ENCODE measurements around the gene SNUPN. TPM values are rescaled to one million over a fixed set of nuclear protein-coding genes. Genes with fewer than 3 reads are reported as not detected.
"Not testable (repeated sequence)": the region's sequence is repeated elsewhere in the genome, so short reads cannot be mapped to it uniquely, and the experiment has no call there.

Gene SNUPN
- total RNA-seq, 1 donor from 2014 or later = 16.1 TPM

DNA sequence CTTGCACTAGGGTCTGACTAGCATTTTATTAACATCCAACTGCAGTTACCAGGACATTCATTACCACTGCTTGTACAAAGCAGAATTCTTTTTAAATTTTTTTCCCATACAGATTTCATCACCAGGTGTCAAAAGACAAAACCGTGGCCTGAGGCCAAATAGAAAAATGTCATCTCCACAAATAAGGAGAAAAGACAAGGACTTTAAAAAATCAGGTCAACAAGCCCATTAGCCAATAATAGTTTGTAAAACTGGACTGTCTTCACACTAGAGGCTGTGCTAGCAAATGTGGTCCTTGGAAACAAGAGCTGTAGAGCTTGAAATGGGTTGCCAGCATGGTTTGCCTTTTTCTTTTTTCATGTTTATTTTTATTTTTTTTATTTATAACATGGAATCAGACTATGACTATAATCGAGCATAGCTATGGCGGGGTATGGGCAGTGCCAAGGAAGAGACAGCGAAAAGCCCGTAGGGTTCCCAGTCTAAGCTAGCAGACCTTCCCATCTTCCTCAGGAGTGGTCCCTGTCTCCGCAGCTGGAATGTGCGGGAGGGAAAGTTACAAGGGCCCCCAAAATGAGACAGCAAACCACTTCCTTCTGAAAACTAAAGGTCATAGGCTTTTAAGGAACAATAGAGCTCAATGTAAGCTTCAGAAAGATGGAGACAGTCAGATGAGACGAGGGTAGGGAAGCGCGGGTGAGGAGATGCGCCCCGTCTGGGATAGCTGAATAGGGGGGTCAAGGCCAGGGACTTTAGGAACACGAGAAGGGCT, 47.9 kb downstream of the SNUPN start:
- H3K27me3 ChIP-seq (ENCODE audit: control insufficient read depth, insufficient read depth, low read length) = no peaks in the 10 kb centered on the region
- H3K4me3 ChIP-seq (ENCODE audit: low read depth, low read length) = peak overlapping the region; percentile 61
- no peaks in the 10 kb centered on the region for H3K36me3 ChIP-seq (ENCODE audit: control insufficient read depth, insufficient read depth, low read length)
- TF ChIP-seq CTCF (IDR thresholded peaks at IDR 0.05; ENCODE audit: insufficient read depth, low read length, severe bottlenecking) = no peak
- DNase-seq (ENCODE audit: low read depth) (no peak), FAIRE-seq (no peak)

- no peak for FAIRE-seq
- Histone ChIP-seq H3K27me3 (ENCODE audit: control insufficient read depth, insufficient read depth, low read length) (no peaks in the 10 kb centered on the region), H3K36me3 (ENCODE audit: control insufficient read depth, insufficient read depth, low read length) (no peaks in the 10 kb centered on the region), H3K4me3 (ENCODE audit: low read depth, low read length) (no peak overlapping the region)
- no peak for TF ChIP-seq CTCF (IDR thresholded peaks at IDR 0.05; ENCODE audit: insufficient read depth, low read length, severe bottlenecking)
- no peak for DNase-seq (ENCODE audit: low read depth)
These were observed 51.7 kb downstream of the SNUPN start for GRCh38 chr15:75573648-75574384.

DNA sequence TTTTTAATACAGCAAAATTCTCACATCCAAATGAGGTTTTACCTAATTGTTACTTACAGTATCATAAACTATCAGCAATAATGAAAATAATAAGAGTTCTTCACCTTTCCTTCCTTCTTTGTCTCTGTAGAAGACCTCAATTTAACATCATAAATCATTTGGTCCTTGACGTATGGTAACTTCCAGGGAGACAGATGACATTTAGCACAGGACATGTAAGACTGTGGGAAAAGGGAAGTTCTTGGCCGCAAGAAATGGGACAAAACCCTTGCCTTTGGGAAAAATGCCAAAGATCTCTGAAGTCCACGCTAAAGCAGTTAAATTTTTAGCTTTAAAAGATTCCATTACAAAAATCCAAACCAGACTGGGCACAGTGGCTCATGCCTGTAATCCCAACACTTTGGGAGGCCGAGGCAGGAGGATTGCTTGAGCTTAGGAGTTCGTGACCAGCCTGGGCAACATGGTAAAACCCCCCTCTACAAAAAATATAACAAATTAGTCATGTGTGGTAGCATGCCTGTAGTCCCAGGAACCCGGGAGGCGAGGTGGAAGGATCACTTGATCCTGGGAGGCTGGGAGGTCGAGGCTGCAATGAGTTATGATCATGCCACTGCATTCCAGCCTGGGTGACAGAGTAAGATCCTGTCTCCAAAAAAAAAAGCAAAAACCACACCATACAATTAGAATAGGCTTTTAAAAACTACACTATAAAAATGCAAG, 55.2 kb downstream of the SNUPN start:
- H3K4me3 ChIP-seq (ENCODE audit: low read depth, low read length) = no peak overlapping the region
- FAIRE-seq (no peak), DNase-seq (ENCODE audit: low read depth) (no peak)
- H3K27me3 ChIP-seq (ENCODE audit: control insufficient read depth, insufficient read depth, low read length) = no peaks in the 10 kb centered on the region
- H3K36me3 ChIP-seq (ENCODE audit: control insufficient read depth, insufficient read depth, low read length) = no peaks in the 10 kb centered on the region
- TF ChIP-seq CTCF (IDR thresholded peaks at IDR 0.05; ENCODE audit: insufficient read depth, low read length, severe bottlenecking) = no peak

- H3K36me3 ChIP-seq (ENCODE audit: control insufficient read depth, insufficient read depth, low read length) = no peaks in the 10 kb centered on the region
- DNase-seq (ENCODE audit: low read depth) = no peak
- no peaks in the 10 kb centered on the region for H3K27me3 ChIP-seq (ENCODE audit: control insufficient read depth, insufficient read depth, low read length)
- no peak for FAIRE-seq
- no peak for TF ChIP-seq CTCF (IDR thresholded peaks at IDR 0.05; ENCODE audit: insufficient read depth, low read length, severe bottlenecking)
- H3K4me3 ChIP-seq (ENCODE audit: low read depth, low read length) = no peak overlapping the region
These were observed 60.2 kb downstream of the SNUPN start for GRCh38 chr15:75565062-75565970.

- FAIRE-seq (no peak), DNase-seq (ENCODE audit: low read depth) (no peak)
- TF ChIP-seq CTCF (IDR thresholded peaks at IDR 0.05; ENCODE audit: insufficient read depth, low read length, severe bottlenecking) = no peak
- no peaks in the 10 kb centered on the region for H3K36me3 ChIP-seq (ENCODE audit: control insufficient read depth, insufficient read depth, low read length)
- no peak overlapping the region for H3K4me3 ChIP-seq (ENCODE audit: low read depth, low read length)
- H3K27me3 ChIP-seq (ENCODE audit: control insufficient read depth, insufficient read depth, low read length) = no peaks in the 10 kb centered on the region
These were observed 63.6 kb downstream of the SNUPN start for GRCh38 chr15:75561888-75562287.

DNA sequence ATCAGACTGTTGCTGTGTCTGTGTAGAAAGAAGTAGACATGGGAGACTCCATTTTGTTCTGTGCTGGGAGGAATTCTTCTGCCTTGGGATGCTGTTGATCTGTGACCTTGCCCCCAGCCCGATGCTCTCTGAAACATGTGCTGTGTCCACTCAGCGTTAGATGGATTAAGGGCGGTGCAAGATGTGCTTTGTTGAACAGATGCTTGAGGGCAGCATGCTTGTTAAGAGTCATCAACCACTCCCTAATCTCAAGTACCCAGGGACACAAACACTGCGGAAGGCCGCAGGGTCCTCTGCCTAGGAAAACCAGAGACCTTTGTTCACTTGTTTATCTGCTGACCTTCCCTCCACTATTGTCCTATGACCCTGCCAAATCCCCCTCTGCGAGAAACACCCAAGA, 66.2 kb downstream of the SNUPN start:
- H3K36me3 ChIP-seq (ENCODE audit: control insufficient read depth, insufficient read depth, low read length); H3K4me3 ChIP-seq (ENCODE audit: low read depth, low read length); FAIRE-seq; H3K27me3 ChIP-seq (ENCODE audit: control insufficient read depth, insufficient read depth, low read length): not testable (repeated sequence)
- DNase-seq (ENCODE audit: low read depth) = peak; percentile 43

GRCh38 chr15:75558955-75559354, 66.6 kb downstream of the SNUPN start:
- not testable (repeated sequence) for FAIRE-seq; DNase-seq (ENCODE audit: low read depth)

More at GRCh38 chr15:75558955-75559354, 66.6 kb downstream of the SNUPN start:
- H3K36me3 ChIP-seq (ENCODE audit: control insufficient read depth, insufficient read depth, low read length); H3K27me3 ChIP-seq (ENCODE audit: control insufficient read depth, insufficient read depth, low read length); H3K4me3 ChIP-seq (ENCODE audit: low read depth, low read length): not testable (repeated sequence)
